Neural cell (in vitro differentiated cells): ENCODE measurements around the gene PSMB10. TPM values are rescaled to one million over a fixed set of nuclear protein-coding genes. Genes with fewer than 3 reads are reported as not detected.
A peak's percentile ranks its signal among the peaks of the same experiment; 100 is the strongest.

ENCODE experiments used
- H2AFZ ChIP-seq: fragments of 200-600, 300-800 bp; sonication (generic), shearing (Covaris generic); 2 replicates; pipeline ENCODE4 v1.6.0; 2014; ENCODE audit warnings: low read depth, mild to moderate bottlenecking, antibody characterized with exemption, low read length, moderate library complexity
- H3F3A ChIP-seq: fragments of 200-600 bp; shearing (Covaris generic); 2 replicates; pipeline ENCODE4 v1.6.1; 2016; ENCODE audit warnings: mild to moderate bottlenecking, moderate library complexity, mixed read lengths, antibody characterized with exemption, low read length; ENCODE audit not compliant: insufficient read depth, poor library complexity, severe bottlenecking
- H3K27ac ChIP-seq: fragments of 200-600, 300-800 bp; sonication (generic), shearing (Covaris generic); 2 replicates; pipeline ENCODE4 v1.5.1; 2014; ENCODE audit warnings: mild to moderate bottlenecking, low read length, moderate library complexity
- H3K27me3 ChIP-seq: fragments of 300-800, 200-600 bp; sonication (generic), shearing (Covaris generic); 2 replicates; pipeline ENCODE4 v1.6.0; 2014; ENCODE audit warnings: mild to moderate bottlenecking, low read depth, low read length, moderate library complexity; ENCODE audit not compliant: insufficient read depth
- H3K36me3 ChIP-seq: fragments of 300-800, 200-600 bp; sonication (generic), shearing (Covaris generic); 2 replicates; pipeline ENCODE4 v1.5.1; 2014; ENCODE audit warnings: mild to moderate bottlenecking, antibody characterized with exemption, low read length, moderate library complexity; ENCODE audit not compliant: insufficient read depth
- H3K4me2 ChIP-seq: fragments of 300-800, 200-600 bp; sonication (generic), shearing (Covaris generic); 2 replicates; pipeline ENCODE4 v1.6.0; 2014; ENCODE audit warnings: mild to moderate bottlenecking, low read length
- H3K4me3 ChIP-seq: fragments of 300-800, 200-600 bp; sonication (generic), shearing (Covaris generic); 2 replicates; pipeline ENCODE4 v1.5.1; 2014; ENCODE audit warnings: mild to moderate bottlenecking, low read length, moderate library complexity
- H3K79me2 ChIP-seq: fragments of 200-600 bp; shearing (Covaris generic); replicated peaks from 2 replicates; pipeline ENCODE4 v1.6.0; 2014; ENCODE audit warnings: mild to moderate bottlenecking, low read length, moderate library complexity; ENCODE audit not compliant: insufficient read depth
- H3K9ac ChIP-seq: fragments of 300-800, 200-600 bp; sonication (generic), shearing (Covaris generic); 2 replicates; pipeline ENCODE4 v1.6.1; 2016; ENCODE audit warnings: mild to moderate bottlenecking, low read length, mixed read lengths
- H3K9me2 ChIP-seq: fragments of 200-600 bp; shearing (Covaris generic); 2 replicates; pipeline ENCODE4 v1.6.1; 2016; ENCODE audit warnings: mild to moderate bottlenecking, low read length, mixed read lengths; ENCODE audit not compliant: insufficient read depth
- H3K9me3 ChIP-seq: fragments of 200-600, 300-800 bp; sonication (generic), shearing (Covaris generic); 2 replicates; pipeline ENCODE4 v1.6.1; 2016; ENCODE audit warnings: mild to moderate bottlenecking, mixed run types, low read length, moderate library complexity, mixed read lengths
- H4K20me1 ChIP-seq: fragments of 200-600 bp; shearing (Covaris generic); 2 replicates; pipeline ENCODE4 v1.6.1; 2016; ENCODE audit warnings: mild to moderate bottlenecking, mixed run types; ENCODE audit not compliant: insufficient read depth
- EP300 ChIP-seq: fragments of 450-650 bp; conservative IDR thresholded peaks from 2 replicates; pipeline ENCODE4 v1.6.1; 2014; ENCODE audit warnings: antibody characterized with exemption, mild to moderate bottlenecking, moderate library complexity; ENCODE audit not compliant: poor library complexity, severe bottlenecking
- EZH2 ChIP-seq: fragments of 200-600, 300-800 bp; shearing (Covaris generic), sonication (generic); IDR thresholded peaks from 2 replicates; pipeline ENCODE4 v1.6.1; 2014; ENCODE audit warnings: antibody characterized with exemption, low read length, borderline replicate concordance, mild to moderate bottlenecking; ENCODE audit not compliant: insufficient read depth, poor library complexity, severe bottlenecking
- MXI1 ChIP-seq: fragments of 450-650 bp; conservative IDR thresholded peaks from 2 replicates; pipeline ENCODE4 v1.6.1; 2014; ENCODE audit warnings: antibody characterized with exemption, mild to moderate bottlenecking; ENCODE audit not compliant: poor library complexity, severe bottlenecking
- POLR2AphosphoS5 ChIP-seq: IDR thresholded peaks from 2 replicates; pipeline ENCODE4 v1.6.1; 2012
- RAD21 ChIP-seq: fragments of 450-650 bp; conservative IDR thresholded peaks from 2 replicates; pipeline ENCODE4 v1.6.1; 2014; ENCODE audit warnings: antibody characterized with exemption, mild to moderate bottlenecking, moderate library complexity
- SMC3 ChIP-seq: fragments of 450-650 bp; conservative IDR thresholded peaks from 2 replicates; pipeline ENCODE4 v1.6.1; 2014; ENCODE audit warnings: antibody characterized with exemption, mild to moderate bottlenecking, moderate library complexity; ENCODE audit not compliant: poor library complexity
- TAF1 ChIP-seq: IDR thresholded peaks from 2 replicates; pipeline ENCODE4 v1.6.1; 2012; ENCODE audit warnings: low read depth
- polyA plus RNA-seq: library from polyadenylated mRNA; depleted of rRNA; stranded (reverse); fragments of >200 nt; gene quantifications from 2 replicates; pipeline ENCODE4 v1.2.3, GENCODE V29; 2014
- TF ChIP-seq, protein P1 (sequence below): IDR thresholded peaks from 2 replicates; pipeline ENCODE4 v1.6.1; 2012; ENCODE audit warnings: borderline replicate concordance
- TF ChIP-seq, protein P2 (sequence below): fragments of 450-650 bp; IDR thresholded peaks from 2 replicates; pipeline ENCODE4 v1.5.1; 2014; ENCODE audit warnings: antibody characterized with exemption, mild to moderate bottlenecking, moderate library complexity; ENCODE audit not compliant: poor library complexity, severe bottlenecking

The PSMB10 gene
- polyA plus RNA-seq, 1 donor from 2014 or later, result 46.4 TPM

- Histone ChIP-seq H3K4me2 (peak overlapping the region; percentile 88), H3K4me3 (peak overlapping the region; percentile 100), H3K9me2 (no peaks in the 10 kb centered on the region), H3F3A (no peaks in the 10 kb centered on the region), H3K36me3 (no peaks in the 10 kb centered on the region), H3K9ac (peak overlapping the region; percentile 87), H4K20me1 (no peaks in the 10 kb centered on the region), H3K9me3 (no peaks in the 10 kb centered on the region), H3K27me3 (no peaks in the 10 kb centered on the region), H2AFZ (peak overlapping the region; percentile 52), H3K79me2 (no peaks in the 10 kb centered on the region), H3K27ac (peak overlapping the region; percentile 74)
- TF ChIP-seq POLR2AphosphoS5, result peak; percentile 87
- peak; percentile 84 for TF ChIP-seq TAF1
- TF ChIP-seq, protein P1, sequence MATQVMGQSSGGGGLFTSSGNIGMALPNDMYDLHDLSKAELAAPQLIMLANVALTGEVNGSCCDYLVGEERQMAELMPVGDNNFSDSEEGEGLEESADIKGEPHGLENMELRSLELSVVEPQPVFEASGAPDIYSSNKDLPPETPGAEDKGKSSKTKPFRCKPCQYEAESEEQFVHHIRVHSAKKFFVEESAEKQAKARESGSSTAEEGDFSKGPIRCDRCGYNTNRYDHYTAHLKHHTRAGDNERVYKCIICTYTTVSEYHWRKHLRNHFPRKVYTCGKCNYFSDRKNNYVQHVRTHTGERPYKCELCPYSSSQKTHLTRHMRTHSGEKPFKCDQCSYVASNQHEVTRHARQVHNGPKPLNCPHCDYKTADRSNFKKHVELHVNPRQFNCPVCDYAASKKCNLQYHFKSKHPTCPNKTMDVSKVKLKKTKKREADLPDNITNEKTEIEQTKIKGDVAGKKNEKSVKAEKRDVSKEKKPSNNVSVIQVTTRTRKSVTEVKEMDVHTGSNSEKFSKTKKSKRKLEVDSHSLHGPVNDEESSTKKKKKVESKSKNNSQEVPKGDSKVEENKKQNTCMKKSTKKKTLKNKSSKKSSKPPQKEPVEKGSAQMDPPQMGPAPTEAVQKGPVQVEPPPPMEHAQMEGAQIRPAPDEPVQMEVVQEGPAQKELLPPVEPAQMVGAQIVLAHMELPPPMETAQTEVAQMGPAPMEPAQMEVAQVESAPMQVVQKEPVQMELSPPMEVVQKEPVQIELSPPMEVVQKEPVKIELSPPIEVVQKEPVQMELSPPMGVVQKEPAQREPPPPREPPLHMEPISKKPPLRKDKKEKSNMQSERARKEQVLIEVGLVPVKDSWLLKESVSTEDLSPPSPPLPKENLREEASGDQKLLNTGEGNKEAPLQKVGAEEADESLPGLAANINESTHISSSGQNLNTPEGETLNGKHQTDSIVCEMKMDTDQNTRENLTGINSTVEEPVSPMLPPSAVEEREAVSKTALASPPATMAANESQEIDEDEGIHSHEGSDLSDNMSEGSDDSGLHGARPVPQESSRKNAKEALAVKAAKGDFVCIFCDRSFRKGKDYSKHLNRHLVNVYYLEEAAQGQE, result peak; percentile 66
- TF ChIP-seq EZH2, result no peak
- TF ChIP-seq, protein P2, sequence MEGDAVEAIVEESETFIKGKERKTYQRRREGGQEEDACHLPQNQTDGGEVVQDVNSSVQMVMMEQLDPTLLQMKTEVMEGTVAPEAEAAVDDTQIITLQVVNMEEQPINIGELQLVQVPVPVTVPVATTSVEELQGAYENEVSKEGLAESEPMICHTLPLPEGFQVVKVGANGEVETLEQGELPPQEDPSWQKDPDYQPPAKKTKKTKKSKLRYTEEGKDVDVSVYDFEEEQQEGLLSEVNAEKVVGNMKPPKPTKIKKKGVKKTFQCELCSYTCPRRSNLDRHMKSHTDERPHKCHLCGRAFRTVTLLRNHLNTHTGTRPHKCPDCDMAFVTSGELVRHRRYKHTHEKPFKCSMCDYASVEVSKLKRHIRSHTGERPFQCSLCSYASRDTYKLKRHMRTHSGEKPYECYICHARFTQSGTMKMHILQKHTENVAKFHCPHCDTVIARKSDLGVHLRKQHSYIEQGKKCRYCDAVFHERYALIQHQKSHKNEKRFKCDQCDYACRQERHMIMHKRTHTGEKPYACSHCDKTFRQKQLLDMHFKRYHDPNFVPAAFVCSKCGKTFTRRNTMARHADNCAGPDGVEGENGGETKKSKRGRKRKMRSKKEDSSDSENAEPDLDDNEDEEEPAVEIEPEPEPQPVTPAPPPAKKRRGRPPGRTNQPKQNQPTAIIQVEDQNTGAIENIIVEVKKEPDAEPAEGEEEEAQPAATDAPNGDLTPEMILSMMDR, result no peak
- TF ChIP-seq SMC3, result no peak
- TF ChIP-seq MXI1, result peak; percentile 98
Measured at GRCh38 chr16:67935402-67936123, 1.1 kb downstream of the PSMB10 start.

DNA sequence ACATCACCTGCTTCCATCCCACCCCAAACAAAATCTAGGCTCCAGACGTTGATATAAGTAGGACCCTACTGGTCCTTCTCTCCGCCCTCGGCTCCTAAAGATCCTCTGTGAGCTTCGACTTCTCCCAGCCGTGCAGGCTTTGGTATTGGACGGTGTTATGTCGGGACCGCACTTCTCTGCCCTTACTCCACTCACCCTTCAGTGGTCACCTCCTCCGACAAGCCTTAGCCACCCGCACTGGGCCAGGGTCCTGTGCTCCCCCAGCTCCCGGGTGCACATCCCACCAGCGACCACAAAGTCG, 1.6 kb downstream of the PSMB10 start:
- H2AFZ ChIP-seq, result peak overlapping the region; percentile 52

More for the DNA sequence above, 1.6 kb downstream of the PSMB10 start:
- Histone ChIP-seq H3K9me2 (no peaks in the 10 kb centered on the region), H4K20me1 (no peaks in the 10 kb centered on the region), H3K27me3 (no peaks in the 10 kb centered on the region), H3K36me3 (no peaks in the 10 kb centered on the region), H3K9ac (peak overlapping the region; percentile 87), H3K27ac (peak overlapping the region; percentile 20), H3K4me3 (peak overlapping the region; percentile 100), H3K9me3 (no peaks in the 10 kb centered on the region), H3F3A (no peaks in the 10 kb centered on the region), H3K4me2 (peak overlapping the region; percentile 88), H3K79me2 (no peaks in the 10 kb centered on the region)
- no peak for TF ChIP-seq MXI1
- TF ChIP-seq, protein P2, result no peak
- TF ChIP-seq POLR2AphosphoS5, result no peak
- TF ChIP-seq, protein P1, result no peak
- no peak for TF ChIP-seq EP300
- no peak for TF ChIP-seq EZH2
- TF ChIP-seq TAF1, result no peak
- TF ChIP-seq SMC3, result no peak
- TF ChIP-seq RAD21, result no peak
